Effector CD4-positive, alpha-beta T cell (primary cell): ENCODE results near the gene SPATS2L.

Source experiments
- DNase-seq: peaks from one replicate; pipeline ENCODE4 v3.0.0-alpha.2; 2020

The SPATS2L gene

DNA sequence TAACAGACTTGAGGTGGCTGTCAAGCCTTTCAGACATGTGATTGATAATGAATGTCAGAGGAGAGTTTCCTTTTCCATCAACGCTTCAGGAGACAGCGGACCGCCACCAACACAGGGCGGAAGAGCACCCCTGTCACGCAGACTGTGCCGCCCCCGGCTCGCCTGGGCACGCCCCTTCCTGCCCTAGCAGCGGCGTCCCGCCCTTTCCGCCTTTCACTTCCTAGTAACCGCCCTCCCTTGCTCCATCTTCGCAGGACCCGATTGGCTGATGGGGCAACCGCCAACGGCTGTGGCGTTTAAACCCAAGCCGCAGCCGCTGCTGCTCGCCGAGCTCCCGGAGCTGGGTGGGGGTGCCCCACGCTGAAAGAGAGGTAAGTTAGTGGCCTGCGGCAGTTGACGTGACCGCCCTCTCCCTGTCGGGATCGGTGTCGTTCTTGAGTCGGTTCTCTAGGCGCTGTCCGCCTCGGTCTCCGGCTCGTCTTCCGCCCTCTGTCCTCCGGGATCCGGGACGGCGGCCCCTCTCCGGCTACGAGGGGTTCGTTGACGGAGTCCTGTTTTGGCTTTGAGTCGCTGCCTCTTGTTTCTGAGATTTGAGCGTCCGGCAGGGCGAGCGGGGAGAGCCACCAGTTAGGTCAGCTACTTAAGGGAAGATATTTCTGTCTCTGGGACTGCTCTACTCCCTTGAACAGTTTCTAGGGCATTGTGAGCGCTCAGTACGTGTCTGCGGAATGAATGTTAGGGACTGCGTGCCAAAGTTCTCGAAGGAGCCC is 219.6 kb downstream of the SPATS2L start, which contains the start of gene SGO2:
Gene SGO2, plus strand, starts transcription at position 326 of the 770 bp plus-strand sequence. CDS start 6,769 bp downstream, outside the sequence.
- peak; percentile 94 for DNase-seq

DNA sequence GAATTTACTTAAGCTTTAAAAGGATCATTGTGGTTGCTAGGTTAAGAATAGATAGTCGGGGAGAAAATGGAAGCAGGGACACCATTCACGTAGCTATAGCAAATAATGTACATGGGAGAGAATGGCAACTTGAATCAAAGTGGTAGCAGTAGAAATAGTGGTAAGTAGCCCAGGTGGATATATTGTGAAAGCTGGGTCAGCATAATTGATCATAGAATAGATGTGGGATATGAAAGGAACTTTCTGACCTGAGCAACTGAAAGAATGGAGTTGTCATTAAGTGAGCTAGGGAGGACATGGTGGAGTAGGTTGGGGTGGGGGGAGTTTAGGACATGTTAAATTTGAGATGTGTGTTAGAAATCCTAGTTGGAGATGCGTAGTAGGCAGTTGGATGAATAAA is 221.7 kb downstream of the SPATS2L start:
- no peak for DNase-seq
